C4-2B (cell line): ENCODE measurements around the gene HSD11B1.

Experiments
- ZFX ChIP-seq: fragments of 450-650 bp; IDR thresholded peaks from 2 replicates; pipeline ENCODE4 v1.6.1; 2017
- TF ChIP-seq, protein P1 (sequence below): fragments of 450-650 bp; conservative IDR thresholded peaks from 2 replicates; pipeline ENCODE4 v1.5.1; 2017; ENCODE audit warnings: mild to moderate bottlenecking

DNA sequence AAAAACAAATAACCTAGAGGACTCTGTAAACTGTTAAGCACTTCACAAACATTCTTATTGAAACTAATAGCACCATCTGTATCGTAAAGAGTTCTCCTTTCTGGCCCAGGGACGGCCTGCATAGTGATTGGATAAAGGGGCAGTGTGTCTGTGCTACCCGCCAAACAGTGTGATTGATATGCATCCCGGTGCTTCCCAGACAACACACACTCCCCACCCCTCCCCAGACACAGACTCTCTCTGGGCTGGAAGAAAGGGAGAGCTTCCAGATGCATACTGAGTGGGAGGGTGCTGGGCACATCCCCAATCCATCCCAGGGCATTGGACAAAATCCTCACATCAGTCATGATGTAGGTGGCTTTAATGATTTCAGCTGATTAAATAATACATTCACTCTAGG, 3.7 kb downstream of the HSD11B1 start:
- TF ChIP-seq, protein P1, sequence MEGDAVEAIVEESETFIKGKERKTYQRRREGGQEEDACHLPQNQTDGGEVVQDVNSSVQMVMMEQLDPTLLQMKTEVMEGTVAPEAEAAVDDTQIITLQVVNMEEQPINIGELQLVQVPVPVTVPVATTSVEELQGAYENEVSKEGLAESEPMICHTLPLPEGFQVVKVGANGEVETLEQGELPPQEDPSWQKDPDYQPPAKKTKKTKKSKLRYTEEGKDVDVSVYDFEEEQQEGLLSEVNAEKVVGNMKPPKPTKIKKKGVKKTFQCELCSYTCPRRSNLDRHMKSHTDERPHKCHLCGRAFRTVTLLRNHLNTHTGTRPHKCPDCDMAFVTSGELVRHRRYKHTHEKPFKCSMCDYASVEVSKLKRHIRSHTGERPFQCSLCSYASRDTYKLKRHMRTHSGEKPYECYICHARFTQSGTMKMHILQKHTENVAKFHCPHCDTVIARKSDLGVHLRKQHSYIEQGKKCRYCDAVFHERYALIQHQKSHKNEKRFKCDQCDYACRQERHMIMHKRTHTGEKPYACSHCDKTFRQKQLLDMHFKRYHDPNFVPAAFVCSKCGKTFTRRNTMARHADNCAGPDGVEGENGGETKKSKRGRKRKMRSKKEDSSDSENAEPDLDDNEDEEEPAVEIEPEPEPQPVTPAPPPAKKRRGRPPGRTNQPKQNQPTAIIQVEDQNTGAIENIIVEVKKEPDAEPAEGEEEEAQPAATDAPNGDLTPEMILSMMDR, result no peak
- no peak for TF ChIP-seq ZFX
